Right atrium auricular region (tissue), 2 donors: ENCODE results near the gene GXYLT2. TPM values are rescaled to one million over a fixed set of nuclear protein-coding genes. Genes with fewer than 3 reads are reported as not detected.

ENCODE experiments used
- DNase-seq: peaks from one replicate; pipeline ENCODE4 v3.0.0-alpha.2; 2019; ENCODE audit warnings: low spot score
- H3K27ac ChIP-seq, 2 donors: fragments of 200-600 bp; sonication (generic); 1 replicate in 1 of 2; 2 replicates in 1 of 2; pipeline ENCODE4 v1.5.1; 2016 to 2019
- H3K27me3 ChIP-seq, 2 donors: fragments of 200-600 bp; sonication (generic); one replicate each; pipeline versions ENCODE4 v1.5.1 to v1.6.0; 2017 to 2019
- H3K36me3 ChIP-seq: fragments of 200-600 bp; sonication (generic); one replicate; pipeline ENCODE4 v1.5.1; 2016
- H3K4me1 ChIP-seq, 2 donors: fragments of 200-600 bp; sonication (generic); one replicate each; pipeline versions ENCODE4 v1.5.1 to v1.6.0; 2017 to 2019
- H3K4me3 ChIP-seq, 2 donors: fragments of 200-600 bp; sonication (generic); 1 replicate in 1 of 2; 2 replicates in 1 of 2; pipeline ENCODE4 v1.5.1; 2017 to 2019; ENCODE audit warnings: mild to moderate bottlenecking in 1 of 2, moderate library complexity in 1 of 2
- H3K9me3 ChIP-seq, 2 donors: fragments of 200-600 bp; sonication (generic); one replicate each; pipeline ENCODE4 v1.5.1; 2019
- CTCF ChIP-seq, 2 donors: fragments of 200-600 bp; sonication (generic); IDR thresholded peaks; one replicate each; pipeline ENCODE4 v1.5.1; 2019; ENCODE audit warnings: antibody characterized with exemption in 2 of 2
- total RNA-seq, 2 donors: library from RNA; depleted of rRNA; stranded (reverse); fragments of >200 nt; gene quantifications; one replicate each; pipeline ENCODE4 v1.1.0, GENCODE V29; 2016

Gene GXYLT2
- total RNA-seq, 2 donors from 2014 or later: 31.7 to 37.3 TPM

GRCh38 chr3:72896996-72897757, 9.3 kb downstream of the GXYLT2 start:
- no peaks in the 10 kb centered on the region for H3K27me3 ChIP-seq
- no peaks in the 10 kb centered on the region for H3K9me3 ChIP-seq
- TF ChIP-seq CTCF (IDR thresholded peaks at IDR 0.05): no peak
- H3K4me3 ChIP-seq: no peak overlapping the region
- H3K36me3 ChIP-seq: no peaks in the 10 kb centered on the region
- no peak for DNase-seq
- no peak overlapping the region for H3K27ac ChIP-seq
- peaks cover 0 to 42% of the 10 kb centered on the region in 2 donors for H3K4me1 ChIP-seq

GRCh38 chr3:72897758-72898007, 9.8 kb downstream of the GXYLT2 start:
- Histone ChIP-seq H3K36me3 (no peaks in the 10 kb centered on the region), H3K27me3 (no peaks in the 10 kb centered on the region), H3K9me3 (no peaks in the 10 kb centered on the region), H3K4me1 (peaks cover 0 to 42% of the 10 kb centered on the region in 2 donors), H3K27ac (no peak overlapping the region), H3K4me3 (no peak overlapping the region)
- DNase-seq: no peak
- no peak for TF ChIP-seq CTCF (IDR thresholded peaks at IDR 0.05)

GRCh38 chr3:72899349-72899765, 11.5 kb downstream of the GXYLT2 start:
- peaks cover 0 to 54% of the 10 kb centered on the region in 2 donors for H3K4me1 ChIP-seq
- DNase-seq: no peak

GRCh38 chr3:72900048-72900447, 12.2 kb downstream of the GXYLT2 start:
- no peak overlapping the region for H3K4me3 ChIP-seq
- no peaks in the 10 kb centered on the region for H3K9me3 ChIP-seq
- no peak for TF ChIP-seq CTCF (IDR thresholded peaks at IDR 0.05)
- no peaks in the 10 kb centered on the region for H3K27me3 ChIP-seq
- H3K27ac ChIP-seq: no peak overlapping the region
- H3K36me3 ChIP-seq: no peaks in the 10 kb centered on the region
- no peak for DNase-seq
- H3K4me1 ChIP-seq: peaks cover 0 to 49% of the 10 kb centered on the region in 2 donors

More at GRCh38 chr3:72899349-72899765, 11.5 kb downstream of the GXYLT2 start:
- no peaks in the 10 kb centered on the region for H3K9me3 ChIP-seq
- no peaks in the 10 kb centered on the region for H3K27me3 ChIP-seq
- no peaks in the 10 kb centered on the region for H3K36me3 ChIP-seq
- no peak for TF ChIP-seq CTCF (IDR thresholded peaks at IDR 0.05)
- no peak overlapping the region for H3K4me3 ChIP-seq
- peak overlapping the region in 1 of 2 donors; percentile 45 for H3K27ac ChIP-seq

GRCh38 chr3:72901840-72902239, 14.0 kb downstream of the GXYLT2 start:
- H3K9me3 ChIP-seq: no peaks in the 10 kb centered on the region
- no peak overlapping the region for H3K4me3 ChIP-seq
- peaks cover 0 to 45% of the 10 kb centered on the region in 2 donors for H3K4me1 ChIP-seq
- TF ChIP-seq CTCF (IDR thresholded peaks at IDR 0.05): no peak
- H3K36me3 ChIP-seq: no peaks in the 10 kb centered on the region
- no peaks in the 10 kb centered on the region for H3K27me3 ChIP-seq
- no peak for DNase-seq
- no peak overlapping the region for H3K27ac ChIP-seq

- Histone ChIP-seq H3K36me3 (no peaks in the 10 kb centered on the region), H3K9me3 (no peaks in the 10 kb centered on the region), H3K27ac (no peak overlapping the region), H3K27me3 (no peaks in the 10 kb centered on the region), H3K4me1 (peaks cover 0 to 51% of the 10 kb centered on the region in 2 donors), H3K4me3 (no peak overlapping the region)
- TF ChIP-seq CTCF (IDR thresholded peaks at IDR 0.05): no peak
- no peak for DNase-seq
Measured at GRCh38 chr3:72903004-72903403, 15.2 kb downstream of the GXYLT2 start.
